MG63 (cell line): ENCODE data around the gene TM4SF4. TPM values are rescaled to one million over a fixed set of nuclear protein-coding genes. Genes with fewer than 3 reads are reported as not detected.

ENCODE experiments used
- DNase-seq: peaks from one replicate; pipeline ENCODE4 v3.0.0-alpha.2; 2020
- H3K27me3 ChIP-seq: fragments of 250-450 bp; sonication (Bioruptor Pico); 2 replicates; pipeline ENCODE4 v1.5.1; 2020; ENCODE audit warnings: mild to moderate bottlenecking, moderate library complexity
- H3K36me3 ChIP-seq: fragments of 250-450 bp; sonication (Bioruptor Pico); 2 replicates; pipeline ENCODE4 v1.5.1; 2020; ENCODE audit warnings: mild to moderate bottlenecking, moderate library complexity
- H3K4me3 ChIP-seq: fragments of 250-450 bp; sonication (Bioruptor Pico); 2 replicates; pipeline ENCODE4 v1.5.1; 2020; ENCODE audit warnings: mild to moderate bottlenecking, moderate library complexity
- H3K9me3 ChIP-seq: fragments of 250-450 bp; sonication (Bioruptor Pico); 2 replicates; pipeline ENCODE4 v1.5.1; 2020; ENCODE audit warnings: mild to moderate bottlenecking, moderate library complexity
- total RNA-seq: library from RNA; depleted of rRNA; stranded (reverse); fragments of >200 nt; shearing (Covaris generic); gene quantifications from 2 replicates; pipeline ENCODE4 v1.2.3, GENCODE V29; 2014; ENCODE audit warnings: low replicate concordance

TM4SF4 gene
- total RNA-seq, 1 experiment from 2014 or later: not detected

DNA sequence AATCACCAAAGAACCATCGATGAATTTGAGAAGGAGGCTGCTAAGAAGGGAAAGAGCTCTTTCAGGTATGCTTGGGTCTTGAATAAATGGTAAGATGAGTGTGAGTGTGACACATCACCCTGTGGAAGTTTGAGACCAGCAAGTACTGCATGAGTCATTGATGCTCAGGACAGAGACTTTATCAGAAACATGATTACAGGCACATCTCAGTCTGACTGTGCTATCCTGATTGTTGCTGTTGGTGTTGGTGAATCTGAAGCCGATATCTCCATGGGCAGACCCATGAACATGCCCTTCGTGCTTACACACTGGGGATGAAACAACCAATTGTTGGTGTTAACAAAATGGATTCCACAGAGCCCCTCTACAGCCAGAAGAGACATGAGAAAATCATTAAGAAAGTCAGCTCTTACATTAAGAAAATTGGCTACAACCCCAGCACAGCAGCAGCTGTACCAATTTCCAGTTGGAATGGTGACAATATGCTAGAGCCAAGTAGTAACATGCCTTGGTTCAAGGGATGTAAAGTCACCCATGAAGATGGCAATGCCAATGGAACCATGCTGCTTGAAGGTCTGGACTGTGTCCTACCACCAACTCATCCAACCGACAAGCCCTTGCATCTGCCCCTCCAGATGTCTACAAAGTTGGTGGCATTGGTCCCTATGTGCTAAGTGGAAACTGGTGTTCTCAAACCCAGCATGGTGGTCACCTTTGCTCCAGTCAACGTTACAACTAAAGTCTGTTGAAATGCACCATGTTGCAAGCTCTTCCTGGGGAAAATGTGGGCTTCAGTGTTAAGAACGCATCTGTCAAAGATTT is 20.5 kb downstream of the TM4SF4 start:
- Histone ChIP-seq H3K4me3 (no peak overlapping the region), H3K36me3 (no peaks in the 10 kb centered on the region), H3K9me3 (peaks cover 3% of the 10 kb centered on the region; the same call in 1 of the 2 replicates), H3K27me3 (no peaks in the 10 kb centered on the region)
- no peak for DNase-seq

DNA sequence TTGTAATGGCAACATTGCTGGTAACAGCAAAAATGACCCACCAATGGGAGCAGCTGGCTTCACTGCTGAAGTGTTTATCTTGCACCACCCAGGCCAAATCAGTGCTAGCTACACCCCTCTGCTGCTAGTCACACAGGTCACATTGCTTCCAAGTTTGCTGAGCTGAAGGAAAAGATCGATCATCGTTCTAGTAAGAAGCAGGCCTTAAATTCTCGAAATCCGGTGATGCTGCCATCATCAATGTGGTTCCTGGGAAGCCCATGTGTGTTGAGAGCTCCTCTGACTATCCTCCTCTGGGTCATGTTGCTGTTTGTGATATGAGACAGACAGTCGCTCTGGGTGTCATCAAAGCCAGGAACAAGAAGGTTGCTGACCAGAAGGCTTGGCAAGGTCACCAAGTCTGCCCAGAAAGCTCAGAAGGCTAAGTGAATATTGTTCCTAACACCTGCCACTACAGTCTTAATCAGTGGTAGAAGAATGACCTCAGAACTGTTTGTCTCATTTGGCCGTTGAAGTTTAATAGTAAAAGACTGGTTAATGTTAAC is 21.2 kb downstream of the TM4SF4 start:
- Histone ChIP-seq H3K9me3 (peaks cover 2% of the 10 kb centered on the region; the same call in 1 of the 2 replicates), H3K4me3 (no peak overlapping the region), H3K27me3 (no peaks in the 10 kb centered on the region), H3K36me3 (no peaks in the 10 kb centered on the region)
- no peak for DNase-seq

DNA sequence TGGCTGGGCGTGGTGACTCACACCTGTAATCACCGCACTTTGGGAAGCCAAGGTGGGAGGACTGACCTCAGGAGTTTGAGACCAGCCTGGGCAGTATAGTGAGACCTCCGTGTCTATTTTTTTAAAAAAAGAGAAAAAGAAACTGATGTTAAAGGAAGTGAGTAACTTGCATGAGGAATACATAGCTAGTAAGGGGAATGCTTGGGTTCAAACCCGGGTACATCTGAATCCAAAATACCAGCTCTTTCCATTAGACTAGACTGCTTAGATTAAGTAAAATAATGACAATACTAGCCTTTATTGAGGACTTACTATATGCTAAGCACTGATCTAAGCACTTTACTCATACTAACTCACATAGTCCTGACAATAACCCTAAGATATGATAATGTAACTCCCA is 22.4 kb downstream of the TM4SF4 start:
- Histone ChIP-seq H3K36me3 (no peaks in the 10 kb centered on the region), H3K4me3 (no peak overlapping the region), H3K27me3 (no peaks in the 10 kb centered on the region), H3K9me3 (no peaks in the 10 kb centered on the region)
- no peak for DNase-seq

DNA sequence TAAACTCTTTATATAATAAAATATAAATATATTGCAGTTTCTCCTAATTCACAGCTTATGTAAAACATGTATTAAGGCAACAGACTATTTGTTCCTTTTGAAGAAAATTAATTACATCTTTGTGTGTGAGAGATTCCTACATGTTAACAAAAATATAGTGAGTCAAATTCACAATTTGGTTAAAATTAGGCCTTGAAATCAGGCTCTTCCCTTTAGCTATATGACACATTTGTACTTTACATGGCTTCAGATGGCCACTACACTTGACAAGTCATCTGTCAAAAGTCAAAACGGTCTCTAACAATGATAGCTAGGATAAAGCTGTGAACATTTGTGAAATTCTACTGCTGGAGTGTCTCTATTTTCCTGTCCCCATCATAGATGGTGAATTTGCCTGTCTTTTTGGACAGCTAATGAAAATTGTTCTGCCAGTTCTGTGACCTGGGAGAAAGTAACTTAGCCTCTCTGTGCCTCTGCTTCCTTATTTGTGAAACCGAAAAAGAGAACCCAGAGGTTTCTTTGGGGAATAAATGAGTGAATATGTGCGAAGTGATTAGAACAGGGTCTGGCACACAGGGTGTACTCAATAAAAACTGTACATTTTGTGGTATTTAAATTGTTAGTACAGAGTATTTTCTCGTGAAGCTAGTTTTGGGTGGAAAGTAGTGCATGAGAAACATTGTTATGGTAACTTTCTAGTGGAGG is 23.6 kb downstream of the TM4SF4 start:
- Histone ChIP-seq H3K9me3 (no peaks in the 10 kb centered on the region), H3K27me3 (no peaks in the 10 kb centered on the region), H3K36me3 (no peaks in the 10 kb centered on the region), H3K4me3 (no peak overlapping the region)
- DNase-seq: no peak

DNA sequence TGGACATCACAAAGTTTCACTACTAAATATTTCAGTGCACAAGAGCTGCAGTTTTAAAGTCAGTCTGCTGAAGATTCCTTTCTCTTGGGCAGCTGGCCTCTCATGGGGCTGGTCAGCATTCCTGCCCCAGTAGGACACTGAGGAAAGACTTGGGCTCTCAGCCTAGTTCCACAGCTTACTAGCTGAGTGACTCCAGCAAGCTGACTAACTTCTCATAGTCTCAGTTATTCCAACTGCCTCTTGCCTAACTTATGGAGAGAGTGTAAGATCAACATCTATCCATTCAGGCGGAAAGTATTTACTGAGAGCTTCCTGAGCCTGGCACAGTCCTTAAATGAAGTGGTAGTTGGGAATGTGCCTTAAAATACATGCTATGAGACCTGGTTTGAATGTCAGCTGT is 27.0 kb downstream of the TM4SF4 start:
- H3K9me3 ChIP-seq: no peaks in the 10 kb centered on the region
- no peak overlapping the region for H3K4me3 ChIP-seq
- peak; percentile 91 for DNase-seq

DNA sequence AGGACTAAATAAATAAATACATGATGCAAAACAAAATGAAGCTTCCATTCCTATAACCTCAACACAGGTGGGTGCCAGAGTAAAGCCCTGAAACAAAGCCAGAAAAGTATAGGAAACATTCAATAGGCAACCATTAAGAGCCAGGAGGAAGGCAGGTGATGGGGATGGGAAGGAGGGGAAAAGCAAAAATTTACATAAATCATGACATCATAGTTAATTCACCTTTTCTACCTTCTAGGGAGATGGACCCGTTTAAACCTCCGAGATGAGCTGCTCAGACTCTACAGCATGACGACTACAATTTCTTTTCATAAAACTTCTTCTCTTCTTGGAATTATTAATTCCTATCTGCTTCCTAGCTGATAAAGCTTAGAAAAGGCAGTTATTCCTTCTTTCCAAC is 27.9 kb downstream of the TM4SF4 start:
- no peaks in the 10 kb centered on the region for H3K27me3 ChIP-seq
- H3K36me3 ChIP-seq: no peaks in the 10 kb centered on the region
- H3K4me3 ChIP-seq: no peak overlapping the region
- H3K9me3 ChIP-seq: no peaks in the 10 kb centered on the region
- no peak for DNase-seq

More for the DNA sequence above, 27.0 kb downstream of the TM4SF4 start:
- H3K27me3 ChIP-seq: no peaks in the 10 kb centered on the region
- H3K36me3 ChIP-seq: no peaks in the 10 kb centered on the region

DNA sequence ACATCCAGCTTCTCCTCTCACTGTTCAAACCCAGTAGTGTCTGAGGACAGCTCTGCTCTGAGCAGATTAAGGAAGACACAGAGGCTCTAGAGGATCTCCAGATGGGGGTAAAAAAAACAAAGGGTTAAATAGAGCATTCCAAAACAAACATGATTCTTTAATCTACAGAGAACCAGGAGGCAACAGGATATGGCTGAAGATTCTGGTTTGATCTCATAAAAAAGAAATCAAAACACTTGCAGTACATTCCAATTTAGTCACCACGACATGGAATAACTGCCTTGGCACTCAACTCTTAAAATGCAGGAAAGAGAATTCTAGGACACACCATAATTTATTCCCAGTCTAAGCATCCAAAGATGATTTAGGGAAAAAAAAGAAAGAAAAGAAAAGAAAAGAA is 32.0 kb downstream of the TM4SF4 start:
- no peaks in the 10 kb centered on the region for H3K27me3 ChIP-seq
- no peak for DNase-seq
- no peaks in the 10 kb centered on the region for H3K9me3 ChIP-seq
- H3K36me3 ChIP-seq: no peaks in the 10 kb centered on the region
- no peak overlapping the region for H3K4me3 ChIP-seq

DNA sequence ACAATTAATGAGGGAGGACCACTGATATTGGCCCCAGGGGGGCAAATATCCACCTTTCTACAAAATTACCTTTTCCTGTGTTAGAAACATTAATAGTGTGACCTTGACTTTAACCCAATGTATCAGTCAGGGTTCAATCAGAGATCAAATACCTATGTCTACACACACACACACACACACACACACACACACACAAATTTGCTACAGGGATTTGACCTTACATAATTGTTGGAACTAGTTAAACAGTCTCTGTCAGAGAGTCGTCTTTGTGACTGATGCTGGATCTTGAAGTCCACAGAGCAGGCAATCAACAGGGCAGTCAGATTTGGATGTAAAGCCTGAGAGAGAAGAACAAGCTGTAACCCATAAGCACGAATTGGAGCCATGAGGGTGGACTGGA is 32.5 kb downstream of the TM4SF4 start:
- DNase-seq: no peak

DNA sequence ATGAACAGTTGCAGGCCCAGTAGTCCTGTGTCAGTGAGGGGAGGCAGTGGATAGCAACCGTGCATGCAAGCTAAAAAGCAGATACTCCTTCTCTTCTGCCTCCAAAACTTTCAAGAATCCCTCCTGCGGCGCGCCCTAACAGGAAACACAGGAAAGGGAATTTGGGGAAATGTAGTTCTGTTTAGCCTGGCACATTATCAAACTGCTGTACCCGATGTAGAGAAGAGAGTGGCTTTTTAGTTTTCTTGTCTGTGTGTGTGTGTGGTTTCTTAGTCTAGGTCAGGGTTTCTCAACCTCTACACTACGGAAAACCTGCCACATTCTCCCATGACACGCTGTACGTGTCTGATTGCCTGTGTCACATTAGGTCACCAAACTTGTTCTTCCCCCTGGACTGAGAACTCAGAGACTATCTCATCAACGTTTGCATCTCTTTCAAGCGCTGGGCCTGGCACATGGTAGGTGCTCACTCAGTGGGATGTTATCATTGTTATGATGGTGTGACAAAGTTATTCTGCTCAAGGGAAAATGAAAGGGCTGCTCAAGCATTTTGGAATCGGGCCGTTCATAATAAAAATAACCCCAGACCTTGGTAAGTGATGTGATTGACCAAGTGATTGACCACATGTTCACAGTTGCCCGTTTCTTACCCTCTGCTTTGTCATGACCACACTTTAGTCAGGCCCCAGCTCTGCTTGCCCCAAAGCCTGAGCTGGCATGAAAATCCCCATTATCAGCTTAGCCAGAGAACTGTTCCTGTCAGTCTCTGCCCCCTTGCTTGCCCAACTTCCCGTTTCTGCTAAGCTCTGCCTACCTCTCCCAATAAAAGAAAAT is 33.2 kb downstream of the TM4SF4 start:
- H3K9me3 ChIP-seq: no peaks in the 10 kb centered on the region
- no peak overlapping the region for H3K4me3 ChIP-seq
- no peaks in the 10 kb centered on the region for H3K27me3 ChIP-seq
- no peaks in the 10 kb centered on the region for H3K36me3 ChIP-seq
- DNase-seq: peak; percentile 95

More for the DNA sequence above, 32.5 kb downstream of the TM4SF4 start:
- 0 out of 2 replicates have a peak overlapping the region, but pooled peaks have one; percentile 1 for H3K4me3 ChIP-seq
- H3K36me3 ChIP-seq: no peaks in the 10 kb centered on the region
- no peaks in the 10 kb centered on the region for H3K27me3 ChIP-seq
- no peaks in the 10 kb centered on the region for H3K9me3 ChIP-seq

DNA sequence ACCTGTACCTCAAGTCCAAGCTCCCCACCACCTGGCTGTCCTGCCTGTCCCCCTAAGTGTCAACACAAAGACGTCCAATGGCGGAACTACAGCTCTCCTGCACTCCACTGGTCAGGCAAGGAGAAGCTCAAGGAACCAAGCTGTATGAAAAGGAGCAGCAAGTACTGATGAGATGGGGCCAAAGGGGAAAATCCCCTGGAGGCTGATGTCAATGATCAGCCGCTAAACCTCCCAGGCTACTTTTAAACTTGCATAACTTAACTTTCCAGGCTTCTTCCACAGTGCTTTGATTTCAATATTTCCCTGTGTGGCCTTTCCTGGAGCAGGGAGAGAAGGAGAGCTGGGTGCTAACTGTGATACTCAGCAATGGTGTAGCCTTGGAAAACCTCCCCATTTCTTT is 35.0 kb downstream of the TM4SF4 start:
- DNase-seq: no peak
- no peaks in the 10 kb centered on the region for H3K36me3 ChIP-seq
- H3K9me3 ChIP-seq: no peaks in the 10 kb centered on the region
- H3K27me3 ChIP-seq: no peaks in the 10 kb centered on the region
- H3K4me3 ChIP-seq: no peak overlapping the region

DNA sequence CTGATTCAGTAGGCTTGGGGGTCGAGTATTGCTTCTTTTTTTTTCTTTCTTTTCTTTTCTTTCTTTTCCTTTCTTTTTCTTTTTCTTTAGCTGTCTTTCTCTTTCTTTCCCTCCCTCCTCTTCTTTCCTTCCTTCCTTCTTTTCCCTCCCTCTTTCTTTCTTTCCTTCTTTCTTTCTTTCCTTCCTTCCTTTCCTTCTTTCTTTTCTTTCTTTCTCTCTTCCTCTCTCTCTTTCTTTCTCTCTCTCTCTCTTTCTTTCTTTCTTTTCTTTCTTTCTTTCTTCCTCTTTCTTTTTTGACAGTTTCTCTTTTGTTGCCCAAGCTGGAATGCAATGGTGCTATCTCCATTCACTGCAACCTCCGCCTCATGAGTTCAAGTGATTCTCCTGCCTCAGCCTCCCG is 36.0 kb downstream of the TM4SF4 start:
- DNase-seq: no peak

DNA sequence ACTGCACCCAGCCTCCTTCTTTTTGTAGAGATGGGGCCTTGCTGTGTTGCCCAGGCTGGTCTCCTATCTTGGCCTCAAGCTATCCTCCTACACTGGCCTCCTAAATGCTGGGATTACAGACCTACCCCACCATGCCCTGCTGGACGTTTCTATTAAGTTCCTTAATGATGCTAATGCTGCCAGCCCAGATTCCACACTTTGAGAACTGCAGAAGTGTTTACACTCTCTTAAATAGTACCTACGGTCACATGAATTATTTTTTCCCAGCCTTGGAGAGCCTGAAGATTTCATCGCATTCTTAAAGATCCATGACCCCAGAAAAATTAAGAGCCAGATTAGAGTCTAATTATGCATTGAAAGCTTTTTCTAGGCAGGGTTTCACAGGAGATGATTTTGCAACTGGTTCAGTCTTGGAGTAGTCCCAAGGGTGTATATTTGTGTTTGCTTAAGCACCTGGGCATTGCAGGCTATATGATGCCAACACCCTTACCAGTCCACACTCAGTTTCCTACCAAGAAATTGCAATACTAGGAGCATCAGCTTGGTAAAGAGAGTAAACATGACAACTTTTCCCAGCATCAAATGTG is 36.6 kb downstream of the TM4SF4 start:
- H3K27me3 ChIP-seq: no peaks in the 10 kb centered on the region
- H3K9me3 ChIP-seq: no peaks in the 10 kb centered on the region
- peaks cover 6% of the 10 kb centered on the region for H3K36me3 ChIP-seq
- no peak for DNase-seq
- H3K4me3 ChIP-seq: no peak overlapping the region

More for the DNA sequence above, 36.0 kb downstream of the TM4SF4 start:
- Histone ChIP-seq H3K36me3 (peaks cover 4% of the 10 kb centered on the region; the same call in 1 of the 2 replicates), H3K9me3 (no peaks in the 10 kb centered on the region), H3K27me3 (no peaks in the 10 kb centered on the region), H3K4me3 (no peak overlapping the region)

DNA sequence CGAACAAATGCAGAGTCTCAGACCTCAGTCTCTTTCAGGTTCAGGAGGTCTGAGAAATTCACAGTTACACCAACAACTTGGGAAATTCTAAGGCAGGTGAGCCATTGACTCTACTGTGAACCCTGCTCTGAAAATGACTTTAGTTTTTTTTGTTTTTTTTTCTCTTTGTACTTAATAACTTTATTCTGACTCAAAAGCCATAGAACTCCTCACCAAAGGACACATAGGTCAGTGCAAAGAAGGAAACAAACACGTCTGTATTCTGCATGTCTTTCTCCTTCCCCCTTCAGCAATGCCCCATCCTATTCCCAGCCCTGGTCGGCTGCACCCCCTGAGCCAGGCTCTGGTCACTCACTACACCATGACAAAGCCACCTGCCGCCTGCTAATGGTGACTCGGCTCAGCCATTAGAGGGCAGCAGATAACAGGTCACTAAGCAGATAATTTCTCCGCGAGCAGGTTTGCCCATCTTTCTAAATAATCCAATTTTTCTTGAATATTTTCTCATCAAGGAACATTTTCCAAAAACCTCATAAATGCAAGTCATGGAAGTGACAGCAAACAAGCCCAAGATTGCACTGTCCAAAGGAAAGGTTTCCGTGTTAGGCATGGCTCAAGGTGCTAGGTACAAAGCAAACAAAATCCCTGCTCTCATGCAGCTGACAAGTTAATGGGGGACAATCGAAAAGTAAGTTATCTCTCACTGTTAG is 37.7 kb downstream of the TM4SF4 start:
- peak; percentile 56 for DNase-seq
- H3K4me3 ChIP-seq: no peak overlapping the region
- H3K27me3 ChIP-seq: no peaks in the 10 kb centered on the region
- no peaks in the 10 kb centered on the region for H3K9me3 ChIP-seq
- peaks cover 17% of the 10 kb centered on the region for H3K36me3 ChIP-seq

DNA sequence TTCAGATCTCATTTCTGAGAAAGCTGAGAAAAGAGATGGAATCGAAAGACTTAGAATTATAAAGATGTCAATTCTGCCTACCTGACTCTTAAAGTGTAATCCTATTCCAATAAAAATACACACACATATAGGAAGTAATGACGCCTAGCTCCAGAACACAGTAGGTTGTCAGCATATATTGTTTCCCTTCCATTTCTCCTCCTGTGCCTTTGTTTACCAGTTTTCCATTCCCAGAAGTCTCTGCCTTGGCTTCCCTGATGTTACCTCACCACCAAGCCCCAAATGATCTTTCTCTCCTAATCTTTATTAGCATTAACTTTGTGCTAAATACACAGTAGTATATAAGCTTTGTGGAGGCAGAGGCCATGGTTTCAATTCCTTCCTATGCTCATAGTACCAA is 40.0 kb downstream of the TM4SF4 start:
- Histone ChIP-seq H3K9me3 (no peaks in the 10 kb centered on the region), H3K27me3 (no peaks in the 10 kb centered on the region), H3K36me3 (peaks cover 36% of the 10 kb centered on the region), H3K4me3 (no peak overlapping the region)
- no peak for DNase-seq

DNA sequence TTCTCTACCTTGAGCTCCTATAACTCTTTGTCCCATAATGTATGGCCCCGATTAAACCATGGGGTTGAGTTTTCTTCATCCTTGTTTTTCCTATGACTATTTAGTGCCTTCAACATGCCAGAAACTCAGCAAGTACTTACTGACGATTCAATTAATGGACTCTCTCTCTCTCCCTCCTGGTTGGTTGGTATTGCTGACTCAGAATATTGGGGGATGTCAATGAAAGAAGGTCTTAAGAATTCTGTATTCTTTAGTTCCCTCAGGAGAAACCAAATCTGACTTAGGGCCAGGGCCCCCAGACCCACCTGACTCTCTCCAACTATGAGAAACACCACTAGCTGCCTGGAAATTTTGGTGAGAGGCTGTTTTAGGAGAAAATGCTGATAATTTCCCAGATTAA is 40.8 kb downstream of the TM4SF4 start:
- Histone ChIP-seq H3K4me3 (no peak overlapping the region), H3K36me3 (peaks cover 42% of the 10 kb centered on the region), H3K27me3 (no peaks in the 10 kb centered on the region), H3K9me3 (no peaks in the 10 kb centered on the region)
- DNase-seq: no peak

DNA sequence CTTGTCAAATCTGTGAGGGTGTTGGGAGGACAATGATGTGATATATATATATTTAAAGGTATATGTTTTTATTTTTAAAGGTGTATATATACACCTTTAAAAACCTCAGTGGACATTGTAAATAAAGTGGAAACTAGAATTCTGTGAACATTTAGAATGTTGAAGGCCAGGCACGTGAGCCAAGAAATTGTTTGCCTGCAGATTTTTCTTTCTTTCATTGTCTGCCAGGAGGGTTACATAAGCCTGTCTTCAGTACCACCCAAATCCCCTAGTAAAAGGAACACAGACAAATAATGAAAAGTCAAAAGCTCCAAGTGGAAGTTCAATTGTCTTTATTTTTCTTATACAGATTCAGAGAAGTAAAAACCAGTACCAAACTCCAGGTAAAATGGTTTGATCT is 42.4 kb downstream of the TM4SF4 start:
- peaks cover 59% of the 10 kb centered on the region for H3K36me3 ChIP-seq
- no peak overlapping the region for H3K4me3 ChIP-seq
- no peak for DNase-seq
- H3K27me3 ChIP-seq: no peaks in the 10 kb centered on the region
- no peaks in the 10 kb centered on the region for H3K9me3 ChIP-seq
